Endothelial cell of umbilical vein (primary cell): ENCODE results near the gene NOTCH1. TPM values are rescaled to one million over a fixed set of nuclear protein-coding genes. Genes with fewer than 3 reads are reported as not detected.

Source experiments
- BruUV-seq: library from RNA; stranded (reverse); fragments of 400-500 nt; replicated peaks from 2 replicates; lab custom pipeline; 2021; lab: Mats Ljungman, UMichigan
- CTCF ChIA-PET: fragments of 300-600, 350-600 bp; sonication (Branson Sonifier 250); formaldehyde crosslinking; loops from one replicate; lab custom pipeline; 2021; ENCODE audit warnings: antibody characterized with exemption, inconsistent platforms; lab: Charles Lee
- POLR2A ChIA-PET: fragments of 300-600, 350-600 bp; sonication (Branson Sonifier 250); formaldehyde crosslinking; loops from one replicate; lab custom pipeline; 2021; ENCODE audit warnings: antibody characterized with exemption, inconsistent platforms; lab: Charles Lee
- DNase-seq: peaks from one replicate; pipeline ENCODE4 v3.0.0-alpha.2; 2011; ENCODE audit warnings: low read depth, low spot score
- FAIRE-seq: peaks from 2 replicates; lab custom pipeline; 2011; peaks lifted over from hg19 to GRCh38; lab: Jason Lieb, UNC
- H2AFZ ChIP-seq: 2 replicates; pipeline ENCODE4 v1.6.0; 2012; ENCODE audit warnings: low read depth, low read length, control low read depth, inconsistent platforms
- H3K27ac ChIP-seq: 2 replicates; pipeline ENCODE4 v1.5.1; 2011; ENCODE audit warnings: low read depth, mild to moderate bottlenecking, control low read depth, low read length, moderate library complexity; ENCODE audit not compliant: insufficient read depth
- H3K27me3 ChIP-seq, 2 experiments: 2 replicates each; pipeline versions ENCODE4 v1.6.0 to v1.6.1; 2011; ENCODE audit warnings: low read length in 2 of 2, mixed read lengths in 1 of 2; ENCODE audit not compliant: control insufficient read depth in 2 of 2, insufficient read depth in 2 of 2
- H3K36me3 ChIP-seq, 2 experiments: 2 replicates in 1 of 2; 3 replicates in 1 of 2; pipeline ENCODE4 v1.5.1; 2011; ENCODE audit warnings: low read length in 2 of 2, mild to moderate bottlenecking in 1 of 2, moderate library complexity in 1 of 2; ENCODE audit not compliant: control insufficient read depth in 2 of 2, insufficient read depth in 2 of 2; ENCODE audit errors: extremely low read depth in 1 of 2
- H3K4me1 ChIP-seq: 3 replicates; pipeline ENCODE4 v1.5.1; 2011; ENCODE audit warnings: mild to moderate bottlenecking, low read length; ENCODE audit not compliant: control insufficient read depth, insufficient read depth; ENCODE audit errors: extremely low read depth
- H3K4me2 ChIP-seq: 2 replicates; pipeline ENCODE4 v1.6.1; 2011; ENCODE audit warnings: low read length, control low read depth, mixed read lengths; ENCODE audit not compliant: insufficient read depth
- H3K4me3 ChIP-seq, 3 experiments: fragments of 200-600 bp in 1 of 3; sonication (generic), shearing (Covaris generic) in 1 of 3; replicated peaks in 1 of 3; 2 replicates each; pipeline ENCODE4 v1.5.1; 2011 to 2016; ENCODE audit warnings: control low read depth in 3 of 3, low read length in 3 of 3, mild to moderate bottlenecking in 2 of 3, inconsistent platforms in 1 of 3, low read depth in 1 of 3, moderate library complexity in 1 of 3; ENCODE audit not compliant: insufficient read depth in 1 of 3
- H3K79me2 ChIP-seq: 2 replicates; pipeline ENCODE4 v1.6.0; 2012; ENCODE audit warnings: low read length, inconsistent platforms; ENCODE audit not compliant: control insufficient read depth, insufficient read depth
- H3K9ac ChIP-seq: replicated peaks from 2 replicates; pipeline ENCODE3; 2011; ENCODE audit warnings: low read length, control low read depth; ENCODE audit not compliant: insufficient read depth; ENCODE audit errors: extremely low read depth
- H3K9me1 ChIP-seq: replicated peaks from 3 replicates; pipeline ENCODE4 v1.6.0; 2011; ENCODE audit warnings: mild to moderate bottlenecking, low read length; ENCODE audit not compliant: control insufficient read depth, insufficient read depth; ENCODE audit errors: extremely low read depth
- H3K9me3 ChIP-seq: replicated peaks from 2 replicates; pipeline ENCODE4 v1.5.1; 2012; ENCODE audit warnings: low read length, inconsistent platforms; ENCODE audit not compliant: control insufficient read depth, insufficient read depth
- H4K20me1 ChIP-seq: replicated peaks from 2 replicates; pipeline ENCODE3; 2011; ENCODE audit warnings: mild to moderate bottlenecking, low read length; ENCODE audit not compliant: control insufficient read depth, insufficient read depth; ENCODE audit errors: extremely low read depth
- CTCF ChIP-seq, 2 donors: IDR thresholded peaks; 1 replicate in 1 of 2; 2 replicates in 1 of 2; pipeline ENCODE4 v1.5.1; 2011; ENCODE audit warnings: low read length in 2 of 2, mild to moderate bottlenecking in 2 of 2, moderate library complexity in 2 of 2, control low read depth in 1 of 2, inconsistent platforms in 1 of 2, low read depth in 1 of 2; ENCODE audit not compliant: insufficient read depth in 1 of 2; ENCODE audit errors: extremely low read depth in 1 of 2
- EZH2 ChIP-seq: IDR thresholded peaks from 2 replicates; pipeline ENCODE4 v1.6.1; 2012; ENCODE audit warnings: borderline replicate concordance, low read depth, mild to moderate bottlenecking, moderate library complexity, low read length, inconsistent platforms; ENCODE audit not compliant: severe bottlenecking
- FOS ChIP-seq: IDR thresholded peaks from 2 replicates; pipeline ENCODE4 v1.6.1; 2011; ENCODE audit warnings: mild to moderate bottlenecking, low read length, moderate library complexity, borderline replicate concordance; ENCODE audit not compliant: insufficient read depth
- GATA2 ChIP-seq: IDR thresholded peaks from 2 replicates; pipeline ENCODE4 v1.7.0; 2011; ENCODE audit warnings: low read depth, mild to moderate bottlenecking, moderate library complexity, mixed read lengths, low read length; ENCODE audit not compliant: insufficient read length, insufficient read depth
- JUN ChIP-seq: IDR thresholded peaks from 2 replicates; pipeline ENCODE4 v1.6.1; 2011; ENCODE audit warnings: borderline replicate concordance, low read depth; ENCODE audit not compliant: insufficient read length, insufficient read depth
- MAX ChIP-seq: IDR thresholded peaks from 2 replicates; pipeline ENCODE4 v1.6.1; 2011; ENCODE audit not compliant: insufficient read depth, insufficient read length
- MYC ChIP-seq: IDR thresholded peaks from one replicate; pipeline ENCODE4 v1.6.1; 2011; ENCODE audit warnings: mild to moderate bottlenecking, low read depth, low read length
- POLR2A ChIP-seq: IDR thresholded peaks from 2 replicates; pipeline ENCODE4 v1.6.1; 2012; ENCODE audit warnings: low read depth, mild to moderate bottlenecking, control low read depth, low read length
- POLR2AphosphoS5 ChIP-seq: IDR thresholded peaks from 2 replicates; pipeline ENCODE4 v1.6.1; 2012; ENCODE audit warnings: low read depth, mild to moderate bottlenecking, control low read depth, low read length, moderate library complexity; ENCODE audit not compliant: insufficient read depth
- dilution Hi-C: fragments of 300-500 bp; cut with MboI; formaldehyde crosslinking; loops from one replicate; pipeline ENCODE4 v1.15.0; 2019; ENCODE audit warnings: low sequenced_read_pairs; ENCODE audit not compliant: extremely low pct_ligation_motif_present
- intact Hi-C: fragments of 100-400 bp; cut with micrococcal nuclease; formaldehyde crosslinking; loops from one replicate; pipeline ENCODE4 v1.10.0; 2022
- polyA plus RNA-seq, 4 experiments: library from polyadenylated mRNA; depleted of rRNA in 3 of 4; stranded (reverse) in 3 of 4; unstranded in 1 of 4; fragments of >200 nt; gene quantifications; 2 replicates each; pipeline versions ENCODE4 v1.2.1 to v1.2.3, GENCODE V29; 2011 to 2012; ENCODE audit warnings: missing spikeins in 1 of 4
- total RNA-seq: library from RNA; stranded (reverse); gene quantifications from 2 replicates; pipeline ENCODE4 v1.2.3, GENCODE V29; 2021

Gene NOTCH1
- total and polyA plus RNA-seq, 2 donors (not counting 3 experiments of a cell fraction or from before 2014, with no cell fraction given), result 31.7 to 153 TPM

GRCh38 chr9:136497916-136498695 is 47.7 kb downstream of the NOTCH1 start:
- H3K9me3 ChIP-seq, result no peaks in the 10 kb centered on the region
- peaks cover 32 to 73% of the 10 kb centered on the region in 2 experiments for H3K36me3 ChIP-seq
- TF ChIP-seq JUN, result no peak
- TF ChIP-seq MAX, result no peak
- no peak for TF ChIP-seq CTCF (IDR thresholded peaks at IDR 0.05; ENCODE audit: extremely low read depth in 1 of 2, insufficient read depth in 1 of 2, low read depth in 1 of 2, low read length in 2 of 2)
- no peak for TF ChIP-seq POLR2AphosphoS5
- no peak for TF ChIP-seq FOS
- TF ChIP-seq GATA2, result no peak
- TF ChIP-seq MYC, result no peak
- no peak for TF ChIP-seq POLR2A
- no peak for TF ChIP-seq EZH2
- dilution Hi-C loops, result no loop called here
- no peak overlapping the region for H3K4me3 ChIP-seq
- intact Hi-C loops, result no loop called here
- FAIRE-seq, result no peak
- no peak overlapping the region for H3K9ac ChIP-seq
- no peaks in the 10 kb centered on the region for H3K27me3 ChIP-seq
- no peaks in the 10 kb centered on the region for H3K4me1 ChIP-seq
- no peak overlapping the region for H3K4me2 ChIP-seq
- DNase-seq, result no peak
- ChIA-PET CTCF (interaction anchor here (0.7 to 1.3 kb wide), 3 partner anchors 10 to 134 kb away, joined by 3 to 6 read pairs (median 3); no protein-coding TSS in a partner anchor), POLR2A (no interaction called here)
- no peaks in the 10 kb centered on the region for H3K9me1 ChIP-seq
- no TSS peak for BruUV-seq
- H2AFZ ChIP-seq, result no peak overlapping the region
- H3K27ac ChIP-seq, result no peak overlapping the region
- peaks cover 3% of the 10 kb centered on the region for H3K79me2 ChIP-seq
- H4K20me1 ChIP-seq, result peaks cover 2% of the 10 kb centered on the region
